ENCODE data around the gene GRIK5.

- no peak for TF ChIP-seq EZH2 (IDR thresholded peaks at IDR 0.05)
- no peak for TF ChIP-seq FOXP2 (optimal IDR thresholded peaks at IDR 0.05; ENCODE audit: control extremely low read depth, extremely low read length, insufficient read depth)
- no peak for TF ChIP-seq POLR2AphosphoS5 (IDR thresholded peaks at IDR 0.05; ENCODE audit: borderline replicate concordance, low read depth, low read length)
These were observed 92.1 kb downstream of the GRIK5 start for GRCh38 chr19:41977916-41978315.
